EH (cell line): ENCODE measurements around the gene RAX2.

Experiments used
- DNase-seq: peaks from one replicate; pipeline ENCODE4 v3.0.0-alpha.2; 2015; ENCODE audit warnings: low read depth

RAX2 gene

GRCh38 chr19:3725640-3726310, 46.3 kb downstream of the RAX2 start:
- peak; percentile 33 for DNase-seq

- no peak for DNase-seq
Measured at GRCh38 chr19:3725121-3725520, 46.9 kb downstream of the RAX2 start.

DNA sequence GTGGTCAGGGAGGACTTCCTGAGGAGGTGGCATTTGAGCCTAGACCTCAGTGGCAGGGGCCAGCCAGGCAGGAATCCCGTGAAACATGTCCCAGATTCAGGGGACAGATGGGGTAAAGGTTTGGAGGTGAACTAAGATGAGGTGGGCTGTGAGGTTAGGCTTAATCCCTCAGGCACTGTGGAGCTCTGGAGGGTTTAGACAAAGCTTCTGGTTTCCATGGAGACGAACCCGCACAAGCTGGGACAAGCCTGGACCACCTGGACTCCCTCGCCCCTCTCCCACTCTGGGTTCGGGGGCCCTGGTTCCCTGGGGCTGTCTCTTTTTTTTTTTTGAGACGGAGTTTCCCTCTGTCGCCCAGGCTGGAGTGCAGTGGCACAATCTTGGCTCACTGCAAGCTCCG, 48.1 kb downstream of the RAX2 start:
- no peak for DNase-seq

DNA sequence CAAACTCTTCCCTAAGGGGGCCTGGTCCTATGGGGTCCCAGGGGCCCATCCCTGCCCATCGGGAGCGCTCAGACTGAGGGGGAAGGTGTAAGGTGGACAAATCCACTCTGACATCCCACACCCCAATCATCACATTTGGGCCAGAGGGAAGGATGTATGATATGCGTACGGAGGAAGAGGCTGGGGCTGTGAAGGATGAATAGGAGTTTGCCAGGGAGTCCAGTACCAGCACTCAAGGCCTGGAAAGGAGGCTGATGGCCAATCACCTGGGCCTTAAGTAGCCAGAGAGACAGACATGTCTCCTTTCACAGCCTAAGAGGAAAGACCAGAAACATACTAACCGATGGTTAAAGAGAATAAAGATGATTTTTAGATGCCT, 48.9 kb downstream of the RAX2 start:
- DNase-seq = no peak

GRCh38 chr19:3722443-3723109, 49.5 kb downstream of the RAX2 start:
- no peak for DNase-seq

DNA sequence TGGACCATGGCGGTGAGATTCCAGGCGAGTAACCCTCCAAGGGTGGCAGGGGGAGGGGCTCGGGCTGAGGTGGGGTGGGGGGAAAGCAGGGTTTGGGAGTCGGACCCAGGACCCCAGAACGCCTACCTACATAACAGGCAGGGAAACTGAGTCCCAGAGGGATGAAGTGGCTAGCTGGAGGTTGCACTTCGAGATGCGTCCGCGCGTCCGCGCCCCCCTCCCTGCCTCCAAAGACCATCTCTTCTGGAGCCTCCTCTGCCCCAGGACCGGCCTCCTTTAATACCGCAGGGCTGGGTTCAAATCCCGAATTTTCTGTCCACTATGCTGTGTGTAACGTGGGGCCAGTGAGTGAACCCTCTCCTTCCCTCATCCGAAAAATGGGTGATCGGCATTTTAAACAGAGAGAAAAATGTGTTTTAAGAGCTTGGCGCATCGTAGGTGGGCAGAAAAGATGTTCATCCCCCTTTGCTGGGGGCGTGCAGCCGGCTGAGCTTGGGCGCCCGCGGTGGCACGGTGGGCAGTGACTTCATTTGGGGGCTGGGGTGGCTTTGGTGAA, 50.1 kb downstream of the RAX2 start:
- DNase-seq = no peak

DNA sequence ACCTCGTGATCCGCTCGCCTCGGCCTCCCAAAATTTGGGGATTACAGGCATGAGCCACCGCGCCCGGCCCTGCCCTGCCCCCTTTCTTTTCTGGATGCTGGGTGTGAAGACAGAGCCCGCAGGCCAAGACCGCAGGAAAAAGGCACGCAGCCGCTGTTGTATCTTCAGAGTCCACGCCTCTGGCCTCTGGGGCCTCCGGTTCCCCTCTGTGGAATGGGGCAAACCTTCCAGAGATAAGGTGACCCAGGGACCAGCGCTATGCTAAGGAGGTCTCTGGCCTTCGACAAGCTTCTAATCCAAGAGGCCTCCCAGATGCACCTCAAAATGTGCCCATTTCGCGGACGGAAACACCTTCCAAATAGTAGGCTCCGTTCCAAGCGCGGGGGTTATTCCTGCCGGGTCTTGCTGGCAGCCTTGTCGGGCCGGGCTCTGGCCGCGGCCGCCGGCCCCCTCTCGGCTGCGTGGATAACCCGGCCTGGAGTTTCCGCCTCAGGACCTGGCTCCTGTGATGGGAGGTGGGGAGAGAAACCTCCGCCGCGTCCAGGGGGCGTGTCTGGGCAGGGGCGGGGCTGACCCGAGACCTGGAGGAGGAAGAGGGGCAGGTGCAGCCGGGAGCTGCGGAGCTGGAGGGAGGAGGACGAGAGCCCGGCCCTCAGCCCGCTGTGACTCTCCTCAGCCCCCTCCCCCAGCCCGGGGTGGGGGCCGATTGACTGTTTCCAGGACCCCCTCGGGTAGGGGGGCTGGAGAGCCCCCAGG, 50.7 kb downstream of the RAX2 start:
- DNase-seq = peak; percentile 78

GRCh38 chr19:3720349-3720917, 51.6 kb downstream of the RAX2 start:
- no peak for DNase-seq

DNA sequence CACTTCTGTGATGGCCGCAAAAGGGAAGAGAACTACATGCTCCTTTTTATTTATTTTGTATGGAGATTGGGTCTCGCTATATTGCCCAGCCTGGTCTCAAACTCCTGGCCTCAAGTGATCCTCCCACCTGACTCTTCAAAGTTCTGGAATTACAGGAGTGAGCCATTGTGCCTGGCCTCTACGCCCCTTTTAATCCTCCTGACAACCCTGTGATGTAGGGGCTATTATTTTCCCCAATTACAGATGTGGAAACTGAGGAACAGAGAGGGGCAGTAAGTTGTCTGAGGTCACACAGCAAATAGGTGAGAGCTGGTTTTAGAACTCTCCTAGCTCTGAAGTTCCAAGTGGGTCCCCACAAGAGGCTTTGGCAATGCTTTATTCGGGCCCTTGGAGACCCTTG, 52.2 kb downstream of the RAX2 start:
- DNase-seq = no peak
